Neural progenitor cell (in vitro differentiated cells): ENCODE measurements around the gene PRKD1.

ENCODE experiments used
- EZH2 ChIP-seq: fragments of 200-600 bp; sonication (generic); IDR thresholded peaks from 2 replicates; pipeline ENCODE4 v1.6.1; 2017; ENCODE audit warnings: antibody characterized with exemption, mild to moderate bottlenecking, moderate library complexity
- EZH2phosphoT487 ChIP-seq: fragments of 200-600 bp; sonication (generic); IDR thresholded peaks from 2 replicates; pipeline ENCODE4 v1.6.1; 2017; ENCODE audit warnings: antibody characterized with exemption
- TF ChIP-seq, protein P1 (sequence below): fragments of 200-600 bp; sonication (generic); IDR thresholded peaks from 2 replicates; pipeline ENCODE4 v1.5.1; 2017; ENCODE audit warnings: antibody characterized with exemption, mild to moderate bottlenecking

DNA sequence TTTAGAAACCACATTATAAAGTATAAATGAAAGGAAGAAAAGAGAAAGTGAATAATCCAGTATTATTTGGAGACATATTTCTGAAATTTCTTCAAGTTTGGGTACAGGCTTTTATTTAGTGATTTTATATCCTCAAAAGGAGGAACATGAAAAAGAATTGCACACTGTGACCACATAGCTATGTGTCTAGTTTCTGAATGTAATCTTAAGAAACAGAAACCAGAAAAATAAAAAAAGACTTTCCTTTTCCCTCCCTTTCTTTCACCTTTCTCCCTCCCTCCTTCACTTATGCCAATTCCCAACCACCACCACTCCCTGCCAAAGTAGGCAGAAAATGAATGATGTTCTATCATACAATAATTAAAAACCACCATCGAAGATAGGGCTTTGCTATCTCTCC lies 189.6 kb downstream of the PRKD1 start:
- TF ChIP-seq, protein P1, sequence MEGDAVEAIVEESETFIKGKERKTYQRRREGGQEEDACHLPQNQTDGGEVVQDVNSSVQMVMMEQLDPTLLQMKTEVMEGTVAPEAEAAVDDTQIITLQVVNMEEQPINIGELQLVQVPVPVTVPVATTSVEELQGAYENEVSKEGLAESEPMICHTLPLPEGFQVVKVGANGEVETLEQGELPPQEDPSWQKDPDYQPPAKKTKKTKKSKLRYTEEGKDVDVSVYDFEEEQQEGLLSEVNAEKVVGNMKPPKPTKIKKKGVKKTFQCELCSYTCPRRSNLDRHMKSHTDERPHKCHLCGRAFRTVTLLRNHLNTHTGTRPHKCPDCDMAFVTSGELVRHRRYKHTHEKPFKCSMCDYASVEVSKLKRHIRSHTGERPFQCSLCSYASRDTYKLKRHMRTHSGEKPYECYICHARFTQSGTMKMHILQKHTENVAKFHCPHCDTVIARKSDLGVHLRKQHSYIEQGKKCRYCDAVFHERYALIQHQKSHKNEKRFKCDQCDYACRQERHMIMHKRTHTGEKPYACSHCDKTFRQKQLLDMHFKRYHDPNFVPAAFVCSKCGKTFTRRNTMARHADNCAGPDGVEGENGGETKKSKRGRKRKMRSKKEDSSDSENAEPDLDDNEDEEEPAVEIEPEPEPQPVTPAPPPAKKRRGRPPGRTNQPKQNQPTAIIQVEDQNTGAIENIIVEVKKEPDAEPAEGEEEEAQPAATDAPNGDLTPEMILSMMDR = no peak
- no peak for TF ChIP-seq EZH2
- TF ChIP-seq EZH2phosphoT487 = no peak
